Activated CD8-positive, alpha-beta T cell treated with anti-CD3 and anti-CD28 coated beads for 36 hours (primary cell): Measurements from ENCODE around the gene DGCR2. TPM values are rescaled to one million over a fixed set of nuclear protein-coding genes. Genes with fewer than 3 reads are reported as not detected.
"Not testable (repeated sequence)": the region's sequence is repeated elsewhere in the genome, so short reads cannot be mapped to it uniquely, and the experiment has no call there.

Experiments used
- ATAC-seq: fragments of 200-7000 bp; cut with Tn5 transposase; one replicate; pipeline ENCODE4 v1.10.0; 2021; ENCODE audit warnings: mild to moderate bottlenecking, moderate library complexity
- CTCF ChIA-PET: fragments of 350-600 bp; sonication (Branson Sonifier 250); formaldehyde crosslinking; loops from one replicate; lab custom pipeline; 2021; ENCODE audit warnings: antibody characterized with exemption; lab: Charles Lee
- POLR2A ChIA-PET: fragments of 350-600 bp; sonication (Branson Sonifier 250); formaldehyde crosslinking; loops from one replicate; lab custom pipeline; 2021; ENCODE audit warnings: antibody characterized with exemption; lab: Charles Lee
- DNase-seq: peaks from one replicate; pipeline ENCODE4 v3.0.0-alpha.2; 2020
- H3K27ac Mint-ChIP-seq: one replicate; pipeline ENCODE4 v1.8.0; 2021; ENCODE audit warnings: mild to moderate bottlenecking, mixed read lengths
- H3K27me3 Mint-ChIP-seq: one replicate; pipeline ENCODE4 v1.8.0; 2021; ENCODE audit warnings: mixed read lengths
- H3K36me3 Mint-ChIP-seq: one replicate; pipeline ENCODE4 v1.8.0; 2021; ENCODE audit warnings: low read depth, mixed read lengths
- H3K4me1 Mint-ChIP-seq: one replicate; pipeline ENCODE4 v1.8.0; 2021; ENCODE audit warnings: low read depth, mixed read lengths
- H3K4me3 Mint-ChIP-seq: one replicate; pipeline ENCODE4 v1.8.0; 2021; ENCODE audit warnings: mild to moderate bottlenecking, moderate library complexity, mixed read lengths
- H3K9me3 Mint-ChIP-seq: one replicate; pipeline ENCODE4 v1.8.0; 2021; ENCODE audit warnings: mixed read lengths
- CTCF ChIP-seq: fragments of 200-600 bp; IDR thresholded peaks from one replicate; pipeline ENCODE4 v1.8.0; 2022; ENCODE audit warnings: antibody characterized with exemption, mild to moderate bottlenecking
- intact Hi-C: fragments of 100-400 bp; cut with micrococcal nuclease; formaldehyde crosslinking; loops from one replicate; pipeline ENCODE4 v1.10.0; 2022
- total RNA-seq, 2 experiments: library from RNA; stranded (reverse); gene quantifications; one replicate each; pipeline ENCODE4 v1.2.3, GENCODE V29; 2021

Gene DGCR2
- total RNA-seq, 2 experiments from 2014 or later = 18.0 to 20.0 TPM

- H3K9me3 Mint-ChIP-seq = no peaks in the 10 kb centered on the region
- no peak for ATAC-seq
- no peak overlapping the region for H3K27ac Mint-ChIP-seq
- peaks cover 3% of the 10 kb centered on the region for H3K27me3 Mint-ChIP-seq
- CTCF ChIA-PET = no interaction called here
- H3K4me3 Mint-ChIP-seq = no peak overlapping the region
- H3K4me1 Mint-ChIP-seq = no peaks in the 10 kb centered on the region
- intact Hi-C loops = no loop called here
- H3K36me3 Mint-ChIP-seq = no peaks in the 10 kb centered on the region
- POLR2A ChIA-PET = no interaction called here
- TF ChIP-seq CTCF = no peak
- DNase-seq = no peak
Observed at GRCh38 chr22:18990355-18991137, 131.7 kb downstream of the DGCR2 start.

- Mint-ChIP-seq H3K4me1 (no peaks in the 10 kb centered on the region), H3K27me3 (peaks cover 3% of the 10 kb centered on the region), H3K27ac (no peak overlapping the region), H3K9me3 (no peaks in the 10 kb centered on the region), H3K36me3 (no peaks in the 10 kb centered on the region), H3K4me3 (no peak overlapping the region)
- CTCF ChIA-PET = no interaction called here
- POLR2A ChIA-PET = no interaction called here
- no peak for TF ChIP-seq CTCF
- intact Hi-C loops = no loop called here
- DNase-seq (no peak), ATAC-seq (no peak)
Observed at GRCh38 chr22:18988958-18989357, 133.3 kb downstream of the DGCR2 start.

- Mint-ChIP-seq H3K27me3 (peaks cover under 1% of the 10 kb centered on the region), H3K9me3 (no peaks in the 10 kb centered on the region), H3K27ac (no peak overlapping the region), H3K4me1 (no peaks in the 10 kb centered on the region), H3K36me3 (no peaks in the 10 kb centered on the region), H3K4me3 (no peak overlapping the region)
- DNase-seq = peak; percentile 31
- intact Hi-C loops = no loop called here
- ChIA-PET CTCF (interaction anchor here (1.9 kb wide), 1 partner anchor 11 kb away, joined by 8 read pairs; no protein-coding TSS in a partner anchor), POLR2A (no interaction called here)
- TF ChIP-seq CTCF = no peak
- no peak for ATAC-seq
Observed at GRCh38 chr22:18987765-18988164, 134.4 kb downstream of the DGCR2 start.

- CTCF ChIA-PET = interaction anchor here (1.9 kb wide), 1 partner anchor 12 kb away, joined by 8 read pairs; no protein-coding TSS in a partner anchor
- H3K27me3 Mint-ChIP-seq, DNase-seq, ATAC-seq, POLR2A ChIA-PET, H3K4me3 Mint-ChIP-seq, H3K27ac Mint-ChIP-seq, H3K9me3 Mint-ChIP-seq, H3K36me3 Mint-ChIP-seq, intact Hi-C loops, H3K4me1 Mint-ChIP-seq: not testable (repeated sequence)
Observed at GRCh38 chr22:18987114-18987513, 135.1 kb downstream of the DGCR2 start.

Other genes with a start within 250 kb of the DGCR2 start
- 1 to 10 TPM in 1 of 2 experiments, under 1 TPM in 1; 0.88 to 1.4 TPM for gene DGCR6, start 216.1 kb downstream of the DGCR2 start, total RNA-seq
- not detected for gene PRODH, start 186.1 kb downstream of the DGCR2 start, total RNA-seq
- not detected for gene TSSK2, start 8.9 kb upstream of the DGCR2 start, total RNA-seq
- gene ESS2, start 22.2 kb upstream of the DGCR2 start, total RNA-seq = 10 to 100 TPM; 11.7 to 12.9 TPM
- gene GSC2, start 27.9 kb upstream of the DGCR2 start, total RNA-seq = not detected
- 10 to 100 TPM; 56.4 to 57.6 TPM for gene SLC25A1, start 56.3 kb upstream of the DGCR2 start, total RNA-seq
- gene CLTCL1, start 169.3 kb upstream of the DGCR2 start, total RNA-seq = under 1 TPM; 0.45 to 0.65 TPM